Mesothelial cell of epicardium (in vitro differentiated cells): ENCODE results near the gene RHOC. TPM values are rescaled to one million over a fixed set of nuclear protein-coding genes. Genes with fewer than 3 reads are reported as not detected.

Experiments used
- DNase-seq, 2 experiments: peaks; one replicate each; pipeline ENCODE4 v3.0.0; 2021; ENCODE audit warnings: low spot score in 2 of 2; ENCODE audit not compliant: unreplicated experiment in 2 of 2
- H3K27ac Mint-ChIP-seq: 2 replicates; pipeline ENCODE4 v1.8.0; 2021; ENCODE audit warnings: mixed read lengths
- H3K27me3 Mint-ChIP-seq: 2 replicates; pipeline ENCODE4 v1.8.0; 2021; ENCODE audit warnings: low read depth, mixed read lengths
- H3K36me3 Mint-ChIP-seq: 2 replicates; pipeline ENCODE4 v1.8.0; 2021; ENCODE audit warnings: mixed read lengths
- H3K4me1 Mint-ChIP-seq: 2 replicates; pipeline ENCODE4 v1.8.0; 2021; ENCODE audit warnings: mixed read lengths
- H3K4me3 Mint-ChIP-seq: 2 replicates; pipeline ENCODE4 v1.8.0; 2021; ENCODE audit warnings: mild to moderate bottlenecking, moderate library complexity, mixed read lengths
- H3K9me3 Mint-ChIP-seq: 2 replicates; pipeline ENCODE4 v1.8.0; 2021; ENCODE audit warnings: mixed read lengths
- CTCF ChIP-seq: fragments of 200-600 bp; sonication (generic); IDR thresholded peaks from one replicate; pipeline ENCODE4 v1.5.0; 2021; ENCODE audit warnings: antibody characterized with exemption; ENCODE audit not compliant: unreplicated experiment
- total RNA-seq: library from RNA; stranded (reverse); gene quantifications from 3 replicates; pipeline ENCODE4 v1.2.1, GENCODE V29; 2021

Gene RHOC
- 159 to 163 TPM (median 162 TPM) in 3 replicates for total RNA-seq

- DNase-seq, result peak in 1 of 2 experiments; percentile 68
- H3K4me1 Mint-ChIP-seq, result peaks cover 51% of the 10 kb centered on the region
Measured at GRCh38 chr1:112706505-112707220, at the start of gene RHOC. Gene RHOC (minus strand): TSS chr1:112707127. CDS start chr1:112703799, 3,328 bp downstream.

GRCh38 chr1:112754116-112754628 lies 47.2 kb upstream of the RHOC start:
- TF ChIP-seq CTCF, result no peak
- H3K4me1 Mint-ChIP-seq, result peaks cover 8% of the 10 kb centered on the region
- no peaks in the 10 kb centered on the region for H3K27me3 Mint-ChIP-seq
- H3K9me3 Mint-ChIP-seq, result peaks cover 9% of the 10 kb centered on the region
- H3K4me3 Mint-ChIP-seq, result no peak overlapping the region
- no peak for DNase-seq
- peaks cover 1% of the 10 kb centered on the region for H3K36me3 Mint-ChIP-seq
- H3K27ac Mint-ChIP-seq, result no peak overlapping the region

More at GRCh38 chr1:112706505-112707220, at the start of gene RHOC:
- Mint-ChIP-seq H3K9me3 (no peaks in the 10 kb centered on the region), H3K27ac (peak within 1 kb of the TSS; percentile 95), H3K27me3 (peaks cover 4% of the 10 kb centered on the region), H3K4me3 (peak within 1 kb of the TSS; percentile 78), H3K36me3 (peaks cover 10% of the 10 kb centered on the region)
- TF ChIP-seq CTCF, result no peak

- Mint-ChIP-seq H3K27me3 (peaks cover 29% of the 10 kb centered on the region), H3K27ac (no peak overlapping the region), H3K4me3 (no peak overlapping the region), H3K9me3 (peaks cover 8% of the 10 kb centered on the region), H3K36me3 (peaks cover 1% of the 10 kb centered on the region), H3K4me1 (peaks cover 2% of the 10 kb centered on the region)
- no peak for TF ChIP-seq CTCF
- no peak for DNase-seq
Measured at GRCh38 chr1:112748396-112748795, 41.5 kb upstream of the RHOC start.

- Mint-ChIP-seq H3K4me3 (peak overlapping the region; percentile 18), H3K4me1 (peaks cover 2% of the 10 kb centered on the region), H3K27me3 (peaks cover 59% of the 10 kb centered on the region), H3K9me3 (peaks cover 12% of the 10 kb centered on the region), H3K27ac (no peak overlapping the region), H3K36me3 (peaks cover 2% of the 10 kb centered on the region)
- peak in 1 of 2 experiments; percentile 56 for DNase-seq
- TF ChIP-seq CTCF, result no peak
Measured at GRCh38 chr1:112744009-112744578, 37.2 kb upstream of the RHOC start.

GRCh38 chr1:112743174-112744008 lies 36.5 kb upstream of the RHOC start:
- Mint-ChIP-seq H3K27me3 (peaks cover 57% of the 10 kb centered on the region), H3K4me1 (peaks cover 2% of the 10 kb centered on the region), H3K9me3 (peaks cover 14% of the 10 kb centered on the region), H3K36me3 (peaks cover 2% of the 10 kb centered on the region), H3K4me3 (peak overlapping the region; percentile 13), H3K27ac (no peak overlapping the region)
- TF ChIP-seq CTCF, result no peak
- DNase-seq, result no peak
